NCI-H510A treated with DMSO at 0.1 percent for 48 hours (cell line): ENCODE data around the gene CNDP2.
"Not testable (repeated sequence)": the region's sequence is repeated elsewhere in the genome, so short reads cannot be mapped to it uniquely, and the experiment has no call there.

Source experiments
- DNase-seq: peaks from one replicate; lab custom pipeline; 2025; lab: John Stamatoyannopoulos, UW

Gene CNDP2

GRCh38 chr18:74500372-74500771 lies 4.2 kb downstream of the CNDP2 start:
- DNase-seq = no peak

GRCh38 chr18:74500774-74501173 lies 4.6 kb downstream of the CNDP2 start:
- not testable (repeated sequence) for DNase-seq

GRCh38 chr18:74501386-74501785 lies 5.2 kb downstream of the CNDP2 start:
- DNase-seq = no peak

GRCh38 chr18:74503137-74503536 lies 7.0 kb downstream of the CNDP2 start:
- no peak for DNase-seq

GRCh38 chr18:74505776-74506175 lies 9.6 kb downstream of the CNDP2 start:
- no peak for DNase-seq

GRCh38 chr18:74506448-74507084 lies 10.4 kb downstream of the CNDP2 start:
- no peak for DNase-seq

GRCh38 chr18:74507097-74507881 lies 11.1 kb downstream of the CNDP2 start:
- no peak for DNase-seq

GRCh38 chr18:74507927-74508326 lies 11.8 kb downstream of the CNDP2 start:
- no peak for DNase-seq

- DNase-seq = no peak
These were observed 12.2 kb downstream of the CNDP2 start for GRCh38 chr18:74508366-74508765.

- no peak for DNase-seq
These were observed 12.7 kb downstream of the CNDP2 start for GRCh38 chr18:74508821-74509225.

- no peak for DNase-seq
These were observed 13.9 kb downstream of the CNDP2 start for GRCh38 chr18:74509856-74510769.

GRCh38 chr18:74510770-74511095 lies 14.6 kb downstream of the CNDP2 start:
- no peak for DNase-seq

GRCh38 chr18:74511823-74512222 lies 15.7 kb downstream of the CNDP2 start:
- DNase-seq = no peak

- DNase-seq = no peak
These were observed 16.3 kb downstream of the CNDP2 start for GRCh38 chr18:74512321-74513053.

- no peak for DNase-seq
These were observed 17.2 kb downstream of the CNDP2 start for GRCh38 chr18:74513149-74513882.

GRCh38 chr18:74513883-74514205 lies 17.7 kb downstream of the CNDP2 start:
- DNase-seq = no peak

GRCh38 chr18:74514860-74515495 lies 18.8 kb downstream of the CNDP2 start:
- no peak for DNase-seq

GRCh38 chr18:74515620-74516231 lies 19.6 kb downstream of the CNDP2 start:
- DNase-seq = no peak

- DNase-seq = no peak
These were observed 20.4 kb downstream of the CNDP2 start for GRCh38 chr18:74516271-74517235.
